Measurements from ENCODE around the gene TUBB4A.

- TF ChIP-seq EZH2phosphoT487 (IDR thresholded peaks at IDR 0.05) (no peak), EZH2 (IDR thresholded peaks at IDR 0.05) (no peak)
- TF ChIP-seq, protein P1, sequence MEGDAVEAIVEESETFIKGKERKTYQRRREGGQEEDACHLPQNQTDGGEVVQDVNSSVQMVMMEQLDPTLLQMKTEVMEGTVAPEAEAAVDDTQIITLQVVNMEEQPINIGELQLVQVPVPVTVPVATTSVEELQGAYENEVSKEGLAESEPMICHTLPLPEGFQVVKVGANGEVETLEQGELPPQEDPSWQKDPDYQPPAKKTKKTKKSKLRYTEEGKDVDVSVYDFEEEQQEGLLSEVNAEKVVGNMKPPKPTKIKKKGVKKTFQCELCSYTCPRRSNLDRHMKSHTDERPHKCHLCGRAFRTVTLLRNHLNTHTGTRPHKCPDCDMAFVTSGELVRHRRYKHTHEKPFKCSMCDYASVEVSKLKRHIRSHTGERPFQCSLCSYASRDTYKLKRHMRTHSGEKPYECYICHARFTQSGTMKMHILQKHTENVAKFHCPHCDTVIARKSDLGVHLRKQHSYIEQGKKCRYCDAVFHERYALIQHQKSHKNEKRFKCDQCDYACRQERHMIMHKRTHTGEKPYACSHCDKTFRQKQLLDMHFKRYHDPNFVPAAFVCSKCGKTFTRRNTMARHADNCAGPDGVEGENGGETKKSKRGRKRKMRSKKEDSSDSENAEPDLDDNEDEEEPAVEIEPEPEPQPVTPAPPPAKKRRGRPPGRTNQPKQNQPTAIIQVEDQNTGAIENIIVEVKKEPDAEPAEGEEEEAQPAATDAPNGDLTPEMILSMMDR (IDR thresholded peaks at IDR 0.05) = no peak
Measured at GRCh38 chr19:6457958-6458694, 44.0 kb downstream of the TUBB4A start.
